Breast epithelium (tissue), 4 donors: ENCODE measurements around the gene FRRS1. TPM values are rescaled to one million over a fixed set of nuclear protein-coding genes. Genes with fewer than 3 reads are reported as not detected.
"Not testable (repeated sequence)": the region's sequence is repeated elsewhere in the genome, so short reads cannot be mapped to it uniquely, and the experiment has no call there.

Experiments used
- DNase-seq, 2 donors: peaks; one replicate each; pipeline ENCODE4 v3.0.0-alpha.2; 2019; ENCODE audit warnings: low spot score in 2 of 2
- H3K27ac ChIP-seq, 2 donors: fragments of 200-600 bp; sonication (generic) in 1 of 2; one replicate each; pipeline ENCODE4 v1.5.1; 2016 to 2019; ENCODE audit warnings: mild to moderate bottlenecking in 1 of 2
- H3K27me3 ChIP-seq, 2 donors: fragments of 200-600 bp; sonication (generic) in 1 of 2; one replicate each; pipeline versions ENCODE4 v1.5.1 to v1.6.0; 2017 to 2019; ENCODE audit warnings: control low read depth in 1 of 2, mild to moderate bottlenecking in 1 of 2
- H3K36me3 ChIP-seq: fragments of 200-600 bp; one replicate; pipeline ENCODE4 v1.5.1; 2019
- H3K4me1 ChIP-seq, 2 donors: fragments of 200-600 bp; sonication (generic); one replicate each; pipeline ENCODE4 v1.5.1; 2016 to 2019; ENCODE audit warnings: control low read depth in 1 of 2
- H3K4me3 ChIP-seq, 3 donors: fragments of 200-600 bp; sonication (generic); 1 replicate in 2 of 3; 2 replicates in 1 of 3; pipeline ENCODE4 v1.5.1; 2016 to 2019; ENCODE audit warnings: mild to moderate bottlenecking in 3 of 3, moderate library complexity in 2 of 3
- H3K9me3 ChIP-seq, 2 donors: fragments of 200-600 bp; sonication (generic) in 1 of 2; one replicate each; pipeline ENCODE4 v1.5.1; 2016 to 2019; ENCODE audit warnings: control low read depth in 1 of 2
- CTCF ChIP-seq, 3 donors: fragments of 450-650 bp; IDR thresholded peaks; one replicate each; pipeline ENCODE4 v1.5.1; 2016 to 2017; ENCODE audit warnings: antibody characterized with exemption in 3 of 3, mild to moderate bottlenecking in 3 of 3, moderate library complexity in 3 of 3
- POLR2A ChIP-seq: fragments of 450-650 bp; IDR thresholded peaks from one replicate; pipeline ENCODE4 v1.6.1; 2016; ENCODE audit warnings: antibody characterized with exemption, mild to moderate bottlenecking, moderate library complexity
- POLR2AphosphoS5 ChIP-seq, 3 donors: sonication (generic); formaldehyde crosslinking; IDR thresholded peaks; one replicate each; pipeline ENCODE4 v1.6.1; 2017; ENCODE audit warnings: antibody characterized with exemption in 3 of 3
- intact Hi-C: fragments of 100-400 bp; cut with DNase I; formaldehyde crosslinking; loops from one replicate; pipeline ENCODE4 v1.15.1; 2023; ENCODE audit warnings: low total_unique reads
- total RNA-seq, 3 donors: library from RNA; depleted of rRNA; stranded (reverse); fragments of >200 nt; gene quantifications; one replicate each; pipeline ENCODE4 v1.1.0, GENCODE V29; 2016

FRRS1 gene
- total RNA-seq, 3 donors from 2014 or later, result 12.1 to 21.1 (median 12.5) TPM

- H3K27me3 ChIP-seq, result no peaks in the 10 kb centered on the region
- H3K27ac ChIP-seq, result no peak overlapping the region
- no peaks in the 10 kb centered on the region for H3K36me3 ChIP-seq
- no peak overlapping the region for H3K4me3 ChIP-seq
- no peaks in the 10 kb centered on the region for H3K4me1 ChIP-seq
- intact Hi-C loops, result loop anchor here (5.0 kb wide), 1 partner anchor 650 kb away; no protein-coding TSS in a partner anchor
- DNase-seq, result no peak
- no peaks in the 10 kb centered on the region for H3K9me3 ChIP-seq
- TF ChIP-seq CTCF (IDR thresholded peaks at IDR 0.05) (no peak), POLR2A (no peak), POLR2AphosphoS5 (IDR thresholded peaks at IDR 0.05) (no peak)
Measured at GRCh38 chr1:99806882-99807281, 40.4 kb upstream of the FRRS1 start.

- no peaks in the 10 kb centered on the region for H3K27me3 ChIP-seq
- no peak for DNase-seq
- TF ChIP-seq CTCF (IDR thresholded peaks at IDR 0.05), result no peak
- TF ChIP-seq POLR2A, result no peak
- TF ChIP-seq POLR2AphosphoS5 (IDR thresholded peaks at IDR 0.05), result no peak
- no peak overlapping the region for H3K4me3 ChIP-seq
- H3K4me1 ChIP-seq, result no peaks in the 10 kb centered on the region
- intact Hi-C loops, result no loop called here
- no peaks in the 10 kb centered on the region for H3K9me3 ChIP-seq
- no peak overlapping the region for H3K27ac ChIP-seq
- H3K36me3 ChIP-seq, result no peaks in the 10 kb centered on the region
Measured at GRCh38 chr1:99801584-99801983, 35.1 kb upstream of the FRRS1 start.

GRCh38 chr1:99793861-99794260 lies 27.4 kb upstream of the FRRS1 start:
- DNase-seq, H3K27ac ChIP-seq, H3K9me3 ChIP-seq, H3K27me3 ChIP-seq, H3K4me1 ChIP-seq, H3K4me3 ChIP-seq, H3K36me3 ChIP-seq, intact Hi-C loops: not testable (repeated sequence)

- no peaks in the 10 kb centered on the region for H3K36me3 ChIP-seq
- no peaks in the 10 kb centered on the region for H3K9me3 ChIP-seq
- intact Hi-C loops, result no loop called here
- no peaks in the 10 kb centered on the region for H3K27me3 ChIP-seq
- no peak overlapping the region for H3K4me3 ChIP-seq
- no peak overlapping the region for H3K27ac ChIP-seq
- no peaks in the 10 kb centered on the region for H3K4me1 ChIP-seq
- no peak for DNase-seq
- TF ChIP-seq POLR2AphosphoS5 (IDR thresholded peaks at IDR 0.05), result no peak
- TF ChIP-seq POLR2A, result no peak
- no peak for TF ChIP-seq CTCF (IDR thresholded peaks at IDR 0.05)
Measured at GRCh38 chr1:99789715-99790114, 23.3 kb upstream of the FRRS1 start.

- no peaks in the 10 kb centered on the region for H3K4me1 ChIP-seq
- TF ChIP-seq POLR2AphosphoS5 (IDR thresholded peaks at IDR 0.05), result no peak
- TF ChIP-seq CTCF (IDR thresholded peaks at IDR 0.05), result no peak
- no peak for TF ChIP-seq POLR2A
- no peaks in the 10 kb centered on the region for H3K27me3 ChIP-seq
- no peaks in the 10 kb centered on the region for H3K9me3 ChIP-seq
- H3K27ac ChIP-seq, result no peak overlapping the region
- no peak overlapping the region for H3K4me3 ChIP-seq
- intact Hi-C loops, result no loop called here
- no peaks in the 10 kb centered on the region for H3K36me3 ChIP-seq
- DNase-seq, result no peak
Measured at GRCh38 chr1:99788896-99789295, 22.5 kb upstream of the FRRS1 start.
